HG03039 (cell line): ENCODE results near the gene CCDC149.

Experiments
- ATAC-seq: cut with Tn5 transposase; IDR thresholded peaks from one replicate; pipeline ENCODE4 v1.9.1; 2021; ENCODE audit warnings: mild to moderate bottlenecking, moderate library complexity; ENCODE audit not compliant: unreplicated experiment

Gene CCDC149

DNA sequence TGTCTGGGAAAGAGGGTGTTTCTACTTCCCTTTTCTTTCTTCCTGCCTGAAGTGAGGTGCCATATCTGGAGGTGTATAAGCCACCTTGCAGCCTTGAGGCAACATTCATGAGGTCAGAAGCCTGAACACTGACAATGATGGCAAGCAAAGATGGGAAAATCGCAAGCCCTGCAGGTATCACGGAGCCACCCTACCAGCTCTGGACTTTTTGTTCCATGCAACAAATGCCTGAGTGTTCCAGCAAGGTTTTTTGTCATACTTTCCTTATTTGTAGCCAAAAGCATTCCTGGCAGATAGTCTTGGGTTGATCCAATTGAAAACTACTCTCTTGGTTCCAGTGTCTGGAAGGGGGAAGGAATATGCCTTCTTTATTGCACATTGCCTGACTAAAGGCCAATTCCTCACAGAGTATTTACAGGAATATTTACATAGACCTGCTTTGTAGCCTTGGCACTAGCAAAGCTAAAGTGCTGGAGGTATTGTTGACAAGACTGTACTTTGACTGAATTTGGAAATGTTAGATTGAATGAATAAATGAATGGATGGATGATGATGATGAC is 131.8 kb downstream of the CCDC149 start:
- ATAC-seq = no peak

DNA sequence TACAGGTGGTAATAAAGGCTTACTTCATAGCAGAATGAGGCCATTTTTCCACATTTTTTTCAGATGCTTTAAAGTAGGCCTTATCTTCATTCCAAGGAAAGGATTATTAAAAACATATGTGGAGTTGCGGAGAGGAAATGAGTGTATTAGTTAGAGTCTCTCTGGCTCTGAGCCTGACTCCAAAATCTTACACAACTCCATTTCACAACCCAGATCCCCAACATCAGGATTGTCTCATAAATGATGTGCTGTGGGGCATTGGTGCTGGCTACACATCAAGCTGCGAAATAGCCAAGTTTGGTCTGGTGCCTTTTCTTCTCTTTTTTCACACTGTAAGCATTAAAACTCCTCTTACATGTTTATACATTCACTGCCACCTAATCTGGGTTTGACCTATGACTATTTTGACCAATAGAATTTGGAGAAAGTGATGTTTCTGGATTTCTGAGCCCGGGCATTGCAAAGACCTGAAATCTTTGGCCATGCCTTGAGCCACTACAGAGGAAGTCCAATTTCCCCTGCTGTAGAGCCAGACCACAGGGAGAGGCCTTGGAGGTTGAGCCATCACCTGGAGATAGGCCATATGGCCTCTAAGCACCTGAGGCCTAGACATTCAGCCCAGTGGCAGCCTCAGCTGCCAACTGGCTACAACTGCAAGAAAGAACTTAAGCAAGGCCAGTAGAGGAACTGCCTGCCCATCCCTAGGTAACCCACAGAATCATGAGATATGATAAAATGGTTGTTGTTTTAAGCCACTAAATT is 134.2 kb downstream of the CCDC149 start:
- ATAC-seq = no peak

DNA sequence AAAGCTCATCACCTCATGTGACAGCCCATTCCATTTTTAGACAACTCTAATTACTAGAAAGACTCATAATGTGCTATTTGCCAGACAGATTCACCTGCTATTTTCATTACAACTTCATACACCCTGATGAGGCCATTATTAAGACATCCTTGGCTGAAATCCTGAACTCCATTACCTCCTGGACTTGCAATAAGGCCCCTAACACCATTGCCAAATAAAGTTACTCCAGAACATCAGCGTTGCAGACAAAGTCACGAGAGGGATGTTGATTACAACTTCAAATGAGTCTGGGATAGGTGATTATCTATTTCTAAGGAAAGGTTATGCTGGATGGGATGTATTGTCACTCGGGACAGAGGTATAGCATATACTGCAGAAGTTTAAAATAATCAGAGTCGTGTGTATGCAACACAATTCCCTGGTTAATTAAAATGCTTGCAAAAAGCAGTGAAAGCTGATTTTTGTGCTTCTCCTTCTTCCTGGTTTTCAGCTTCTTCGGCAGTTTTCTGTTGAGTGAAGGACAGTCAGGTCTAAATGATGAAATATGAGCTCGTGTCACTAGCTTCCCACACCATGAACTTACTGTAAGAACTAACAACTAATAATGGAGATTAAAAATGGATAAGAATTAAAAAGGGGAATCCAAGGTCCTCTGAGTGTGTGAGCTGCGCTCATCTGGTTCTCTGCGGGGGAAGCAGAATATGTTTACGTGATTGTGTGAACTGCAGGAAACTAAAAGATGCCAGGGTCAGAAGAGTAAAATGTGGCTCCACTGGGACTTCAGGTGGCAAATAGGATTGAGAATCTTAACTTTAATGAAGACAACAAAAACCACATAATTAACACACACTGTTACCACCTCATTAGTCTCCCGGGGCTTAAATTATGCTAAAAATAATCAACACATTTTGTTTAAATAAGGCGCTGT is 135.0 kb downstream of the CCDC149 start:
- no peak for ATAC-seq

DNA sequence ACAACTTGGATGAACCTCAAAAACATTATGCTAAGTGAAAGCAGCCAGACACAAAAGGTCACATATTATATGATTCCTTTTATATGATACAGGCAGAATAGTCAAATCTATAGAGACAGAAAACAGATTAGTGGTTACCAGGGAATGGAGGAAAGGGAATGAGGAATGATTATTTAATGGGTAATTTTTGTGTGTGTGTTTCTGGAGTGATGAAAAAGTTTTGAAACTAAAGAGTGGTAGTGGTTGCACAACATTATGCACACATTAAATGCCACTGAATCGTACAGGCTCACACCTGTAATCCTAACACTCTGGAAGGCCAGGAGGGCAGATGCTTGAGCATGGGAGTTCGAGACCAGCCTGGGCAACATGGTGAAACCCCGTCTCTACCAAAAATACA is 137.1 kb downstream of the CCDC149 start:
- ATAC-seq = no peak

DNA sequence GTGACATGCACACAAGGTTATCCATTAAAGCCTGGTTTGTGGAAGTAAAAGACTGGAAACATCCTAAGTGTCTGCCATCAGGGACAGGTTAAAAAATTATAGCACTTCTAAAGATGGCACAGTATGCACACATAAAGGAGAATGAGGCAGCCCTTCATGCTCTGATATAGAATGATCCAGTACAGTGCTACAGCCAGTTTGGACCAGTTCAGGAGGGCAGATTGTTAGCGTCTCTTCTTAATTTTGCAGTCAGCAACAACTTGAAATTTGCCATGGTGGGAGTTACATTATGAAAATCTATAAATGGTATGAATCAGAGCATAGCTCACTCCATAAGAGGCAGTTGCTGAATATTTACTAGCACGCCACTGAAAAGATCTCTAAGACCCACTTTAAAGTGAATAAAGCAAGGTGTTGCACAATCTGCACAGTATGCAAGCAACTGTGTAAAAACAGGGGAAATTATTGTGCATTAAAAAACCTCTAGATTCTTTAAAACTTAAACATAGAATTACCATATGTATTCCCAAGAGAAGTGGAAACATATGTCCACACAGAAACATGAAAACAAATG is 137.7 kb downstream of the CCDC149 start:
- ATAC-seq = no peak

DNA sequence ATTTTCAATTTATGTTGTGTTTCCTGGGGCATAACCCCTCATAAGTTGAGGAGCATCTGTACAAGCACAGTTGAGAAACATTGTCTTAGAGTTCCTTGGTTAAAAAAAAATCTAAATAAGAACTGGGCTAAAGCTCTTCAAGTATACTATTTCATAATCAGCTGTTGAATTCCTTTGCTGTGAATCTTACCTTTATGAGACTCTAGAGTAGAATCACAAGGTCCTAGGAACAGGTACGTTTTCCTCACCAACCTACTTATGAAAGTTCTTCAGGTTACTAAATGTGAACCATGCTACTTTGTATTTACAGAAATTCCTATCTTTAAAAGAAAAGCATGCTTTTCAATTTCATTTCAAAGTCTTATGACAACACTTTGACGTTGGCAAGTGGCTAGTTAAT is 138.4 kb downstream of the CCDC149 start:
- ATAC-seq = no peak

DNA sequence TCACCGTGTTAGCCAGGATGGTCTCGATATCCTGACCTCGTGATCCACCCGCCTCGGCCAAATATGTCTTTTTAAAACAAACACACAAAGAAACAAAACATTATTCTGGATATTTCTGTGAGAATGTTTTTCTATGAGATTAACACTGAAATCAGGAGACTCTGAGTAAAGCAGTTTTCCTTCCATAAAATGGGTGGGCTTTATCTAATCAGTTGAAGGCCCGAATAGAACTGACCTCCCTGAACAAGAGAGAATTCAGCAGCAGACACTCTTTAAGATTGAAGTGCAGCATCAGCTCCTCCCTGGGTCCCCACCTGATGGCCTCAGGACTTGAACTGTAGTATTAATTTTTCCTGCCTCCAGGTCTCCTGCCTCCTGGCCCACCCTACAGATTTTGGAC is 139.9 kb downstream of the CCDC149 start:
- ATAC-seq = no peak

DNA sequence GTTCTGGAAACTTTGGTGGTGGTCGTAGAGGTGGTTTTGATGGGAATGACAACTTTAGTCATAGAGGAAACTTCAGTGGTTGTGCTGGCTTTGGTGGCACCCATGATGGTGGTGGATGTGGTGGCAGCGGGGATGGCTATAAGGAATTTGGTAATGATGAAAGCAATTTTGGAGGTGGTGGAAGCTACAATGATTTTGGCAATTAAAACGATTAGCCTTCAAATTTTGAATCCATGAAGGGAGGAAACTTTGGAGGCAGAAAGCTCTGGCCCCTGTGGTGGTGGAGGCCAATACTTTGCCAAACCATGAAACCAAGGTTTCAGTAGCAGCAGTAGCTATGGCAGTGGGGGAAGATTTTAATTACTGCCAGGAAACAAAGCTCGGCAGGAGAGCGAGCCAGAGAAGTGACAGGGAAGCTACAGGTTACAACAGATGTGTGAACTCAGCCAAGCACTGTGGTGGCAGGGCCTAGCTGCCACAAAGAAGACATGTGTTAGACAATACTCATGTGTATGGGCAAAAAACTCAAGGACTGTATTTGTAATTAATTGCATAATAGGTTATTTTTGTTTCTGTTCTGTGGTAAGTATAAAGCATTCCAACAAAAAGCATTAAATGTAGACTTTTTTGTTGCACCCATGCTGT is 140.7 kb downstream of the CCDC149 start:
- no peak for ATAC-seq

DNA sequence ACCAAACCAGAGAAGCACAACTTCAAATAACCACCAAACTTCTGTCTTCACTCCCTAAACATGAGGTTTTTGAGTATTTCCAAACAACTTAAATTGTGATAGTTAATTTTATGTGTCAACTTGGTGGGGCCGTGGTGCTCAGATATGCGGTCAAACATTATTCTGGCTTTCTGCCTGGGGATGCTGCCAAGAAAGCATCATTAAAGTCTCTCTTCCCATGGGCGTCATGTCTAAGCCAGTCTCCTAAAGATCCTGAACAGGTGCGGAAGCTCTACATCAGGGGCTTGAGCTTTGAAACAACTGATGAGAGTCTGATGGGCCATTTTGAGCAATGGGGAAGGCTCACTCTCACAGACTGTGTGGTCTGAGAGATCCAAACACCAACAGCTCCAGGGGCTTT is 141.6 kb downstream of the CCDC149 start:
- ATAC-seq = no peak

DNA sequence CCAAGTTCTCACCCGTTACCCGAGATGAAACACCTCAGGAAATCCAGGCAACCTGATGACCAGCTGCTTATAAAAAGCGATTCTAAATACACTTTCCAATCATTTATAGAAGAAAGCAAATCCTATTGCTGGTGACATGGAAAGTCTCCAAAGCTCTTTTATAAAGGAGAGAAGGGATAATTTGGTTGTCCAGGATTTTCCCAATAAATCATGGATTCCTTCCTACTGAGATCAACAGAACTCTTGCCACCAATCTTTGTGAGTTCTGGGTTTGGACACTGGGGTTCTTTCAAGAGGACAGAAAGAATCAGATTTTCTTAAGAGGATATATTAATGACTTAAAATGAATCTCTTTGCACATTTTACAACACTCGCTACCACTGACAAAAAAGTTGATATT is 142.2 kb downstream of the CCDC149 start:
- ATAC-seq = no peak

DNA sequence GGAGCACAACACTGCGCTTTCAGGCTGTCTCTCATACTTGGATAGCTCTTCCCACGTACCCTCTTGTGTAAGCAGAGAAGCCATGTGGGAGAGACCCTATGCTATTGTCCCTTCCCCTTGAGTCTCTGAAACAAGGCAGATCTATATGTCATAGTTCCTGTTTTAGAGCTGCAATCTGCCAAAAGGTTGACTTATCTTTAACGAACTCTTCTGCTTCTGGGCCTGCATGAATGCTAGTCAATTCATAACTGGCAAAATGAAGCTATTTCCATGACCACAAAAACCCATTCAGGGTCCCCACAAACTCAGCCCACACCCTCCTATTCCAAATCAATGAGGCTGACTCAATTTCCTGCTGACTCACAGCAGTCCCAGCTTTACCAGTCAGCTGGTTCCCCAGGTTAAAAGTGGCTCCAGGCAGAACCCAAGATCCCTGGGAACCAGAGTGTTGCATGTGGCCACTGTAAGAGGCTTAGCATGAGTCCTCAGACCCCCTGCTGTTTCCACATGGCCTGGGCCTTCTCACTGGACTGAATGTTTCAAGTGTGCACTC is 142.7 kb downstream of the CCDC149 start:
- peak; percentile 70 for ATAC-seq

DNA sequence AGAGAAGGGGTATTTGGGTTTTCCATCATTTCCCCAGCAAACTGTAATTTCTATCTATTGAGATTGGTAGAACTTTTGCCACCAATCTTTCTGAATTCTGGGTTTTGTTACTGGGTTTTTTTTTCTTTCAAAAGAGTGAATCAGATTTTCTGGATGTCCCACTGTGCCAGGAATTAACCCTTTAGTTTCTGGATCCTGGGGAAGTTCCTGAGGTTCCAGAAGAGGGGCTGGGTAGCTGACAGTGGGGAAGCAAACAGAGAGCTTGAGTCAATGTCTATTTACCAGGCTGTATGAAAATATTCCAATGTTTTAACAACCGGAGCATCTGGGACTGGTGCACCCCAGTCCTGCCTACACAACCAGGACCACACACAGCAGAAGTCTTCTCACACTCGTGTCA is 143.3 kb downstream of the CCDC149 start:
- no peak for ATAC-seq

DNA sequence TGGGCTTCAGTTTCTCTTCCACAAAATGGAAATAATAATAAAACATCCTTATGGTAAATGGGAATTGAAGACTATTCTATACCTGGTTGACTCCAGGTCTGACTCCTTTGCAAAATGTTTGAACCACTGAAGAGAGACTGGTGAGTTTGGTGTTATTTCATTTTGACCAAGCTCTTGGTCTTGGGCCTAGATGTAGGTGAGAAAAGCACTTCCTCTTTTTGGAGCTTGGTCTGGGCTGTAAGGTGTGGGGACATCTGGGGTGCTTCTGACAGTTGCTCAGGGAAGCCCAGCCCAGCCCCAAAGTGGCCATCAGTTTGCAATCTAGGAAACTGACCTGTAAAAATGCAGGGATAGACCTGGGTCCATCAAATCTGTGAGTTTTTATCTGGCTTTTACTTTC is 144.2 kb downstream of the CCDC149 start:
- peak; percentile 58 for ATAC-seq

DNA sequence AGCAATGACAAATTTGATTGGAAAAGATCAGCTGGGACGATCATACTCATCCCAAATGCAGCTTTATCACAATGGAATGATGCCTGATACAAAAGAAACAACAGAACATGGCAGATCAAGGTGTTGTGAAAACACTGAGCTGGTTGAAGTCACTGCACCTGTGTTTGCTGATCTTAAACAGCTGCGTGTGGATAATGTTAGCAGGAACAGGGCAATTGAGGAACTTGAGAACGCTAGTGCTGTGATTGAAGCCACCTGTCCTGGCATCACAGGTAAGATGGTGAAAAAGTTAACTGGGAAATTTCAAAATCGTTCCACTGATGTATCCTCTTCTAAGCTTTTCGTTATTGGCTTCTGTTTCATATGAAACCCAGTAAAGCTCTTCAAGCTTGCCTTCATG is 144.8 kb downstream of the CCDC149 start:
- ATAC-seq = no peak

DNA sequence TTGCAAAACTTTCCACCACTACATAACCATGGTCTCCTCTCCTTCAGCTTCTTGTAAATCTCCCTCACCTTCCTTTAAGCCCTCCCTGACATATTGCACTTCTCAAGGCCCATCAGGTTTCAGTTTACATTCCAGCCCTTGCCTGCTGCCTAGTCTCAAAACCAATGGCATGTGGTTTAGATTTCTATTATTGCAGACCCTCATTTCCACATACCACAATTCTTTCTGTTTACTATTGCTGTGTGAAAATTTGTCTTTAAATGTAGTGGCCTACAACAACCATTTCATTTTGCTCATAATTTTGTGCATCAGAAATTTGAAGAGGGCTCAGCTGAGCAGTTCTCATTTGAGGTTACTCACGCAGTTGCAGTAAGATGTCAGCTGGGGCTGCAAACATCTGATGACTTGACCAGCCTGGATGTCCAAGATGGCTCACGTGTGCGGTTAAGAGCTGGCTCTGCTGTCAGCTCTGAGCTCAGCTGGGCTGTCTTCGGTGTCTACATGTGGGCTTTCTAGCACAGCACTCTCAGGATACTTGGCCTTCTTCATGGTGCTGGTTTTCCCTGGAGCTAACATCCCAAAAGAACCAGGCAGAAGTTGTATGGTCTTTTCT is 147.4 kb downstream of the CCDC149 start:
- no peak for ATAC-seq

DNA sequence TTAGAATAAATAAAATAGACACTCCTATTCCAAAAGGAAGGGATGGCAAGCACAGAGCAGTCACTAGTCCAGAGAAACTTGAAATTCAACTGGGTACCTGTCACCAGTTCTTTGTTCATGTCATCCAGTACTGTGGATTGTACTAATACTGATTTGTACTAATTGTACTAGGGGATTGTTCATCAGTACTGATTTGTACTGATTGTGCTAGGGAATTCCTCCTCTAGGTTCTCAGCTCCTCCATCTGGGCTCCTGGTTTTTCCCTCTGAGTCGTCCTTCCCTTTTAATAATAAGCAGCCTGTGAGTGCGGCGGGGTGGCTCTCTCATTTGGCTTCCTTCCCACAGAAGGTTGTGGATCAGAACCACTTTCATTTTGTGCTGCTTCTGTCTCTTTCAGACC is 148.5 kb downstream of the CCDC149 start:
- ATAC-seq = no peak

DNA sequence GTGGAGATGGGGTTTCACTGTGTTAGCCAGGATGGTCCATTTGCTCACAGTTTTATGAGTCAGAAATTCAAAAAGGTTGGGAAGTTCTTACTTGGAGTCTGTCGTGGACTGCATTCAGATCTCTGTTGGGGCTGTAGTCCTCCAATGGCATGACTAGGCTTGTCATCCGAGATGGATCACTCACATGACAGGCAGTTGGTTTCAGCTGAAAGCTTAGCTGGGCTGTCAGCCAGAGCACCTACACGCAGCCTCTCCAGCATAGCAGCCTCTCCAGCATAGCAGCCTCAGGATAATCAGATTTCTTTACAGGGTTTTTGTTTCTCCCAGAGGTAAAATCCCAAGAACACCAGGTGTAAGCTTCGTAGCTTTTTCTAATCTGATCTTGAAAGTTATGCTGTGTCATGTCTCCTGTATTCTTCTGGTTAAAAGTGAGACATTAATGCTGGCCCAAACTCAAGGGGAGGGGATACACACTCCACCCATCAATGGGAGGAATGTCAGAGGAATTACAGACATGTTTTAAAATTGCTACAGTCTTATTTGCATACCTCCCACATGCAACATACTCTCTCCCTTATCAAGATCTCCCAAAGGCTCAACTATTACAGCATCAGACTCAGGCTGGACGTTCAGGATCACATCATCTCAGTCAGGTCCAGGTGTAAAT is 149.1 kb downstream of the CCDC149 start:
- ATAC-seq = no peak
